GM13976 (cell line): ENCODE data around the gene DRC3.

Experiments
- DNase-seq: peaks from one replicate; pipeline ENCODE4 v3.0.0; 2012; ENCODE audit warnings: low spot score
- CTCF ChIP-seq: IDR thresholded peaks from 2 replicates; pipeline ENCODE4 v1.5.1; 2012; ENCODE audit warnings: borderline replicate concordance, mild to moderate bottlenecking; ENCODE audit not compliant: insufficient read depth; ENCODE audit errors: extremely low read depth, missing control alignments, control extremely low read depth
- in situ Hi-C: fragments of 300-500 bp; cut with MboI; formaldehyde crosslinking; loops from one replicate; pipeline ENCODE4 v1.12.0; 2022; ENCODE audit warnings: low sequenced_read_pairs, mixed read lengths, inconsistent platforms; ENCODE audit not compliant: unreplicated experiment

Gene DRC3

GRCh38 chr17:17981330-17981729, 8.7 kb downstream of the DRC3 start:
- no peak for TF ChIP-seq CTCF
- in situ Hi-C loops, result no loop called here
- DNase-seq, result no peak

GRCh38 chr17:17982801-17983200, 10.1 kb downstream of the DRC3 start:
- DNase-seq, result no peak
- no peak for TF ChIP-seq CTCF
- in situ Hi-C loops, result no loop called here

- no peak for DNase-seq
- in situ Hi-C loops, result no loop called here
- no peak for TF ChIP-seq CTCF
These were observed 10.7 kb downstream of the DRC3 start for GRCh38 chr17:17983376-17983775.

- TF ChIP-seq CTCF, result no peak
- in situ Hi-C loops, result no loop called here
- DNase-seq, result no peak
These were observed 11.1 kb downstream of the DRC3 start for GRCh38 chr17:17983776-17984175.

- TF ChIP-seq CTCF, result no peak
- in situ Hi-C loops, result no loop called here
- no peak for DNase-seq
These were observed 12.5 kb downstream of the DRC3 start for GRCh38 chr17:17985153-17985552.

GRCh38 chr17:17985555-17985954, 12.9 kb downstream of the DRC3 start:
- peak; percentile 64 for DNase-seq
- in situ Hi-C loops, result no loop called here
- TF ChIP-seq CTCF, result peak; percentile 31
